Ishikawa (cell line): ENCODE measurements around the gene SLC2A4.
A peak's percentile ranks its signal among the peaks of the same experiment; 100 is the strongest.

ENCODE experiments used
- CEBPB ChIP-seq: IDR thresholded peaks from 2 replicates; pipeline ENCODE4 v1.6.1; 2012
- CREB1 ChIP-seq: IDR thresholded peaks from 2 replicates; pipeline ENCODE4 v1.6.1; 2012; ENCODE audit warnings: low read depth
- EGR1 ChIP-seq: IDR thresholded peaks from 2 replicates; pipeline ENCODE4 v1.6.1; 2012
- EP300 ChIP-seq: IDR thresholded peaks from 2 replicates; pipeline ENCODE4 v1.6.1; 2012; ENCODE audit warnings: borderline replicate concordance
- FOXM1 ChIP-seq: IDR thresholded peaks from 2 replicates; pipeline ENCODE4 v1.6.1; 2012; ENCODE audit warnings: low read depth, borderline replicate concordance
- MAX ChIP-seq: IDR thresholded peaks from 2 replicates; pipeline ENCODE4 v1.6.1; 2012
- NFIC ChIP-seq: IDR thresholded peaks from 2 replicates; pipeline ENCODE4 v1.6.1; 2012
- RAD21 ChIP-seq: IDR thresholded peaks from 2 replicates; pipeline ENCODE4 v1.6.1; 2012; ENCODE audit warnings: low read depth
- TAF1 ChIP-seq: IDR thresholded peaks from 2 replicates; pipeline ENCODE4 v1.6.1; 2012; ENCODE audit warnings: low read depth, mild to moderate bottlenecking
- TCF12 ChIP-seq: IDR thresholded peaks from 2 replicates; pipeline ENCODE4 v1.6.1; 2012; ENCODE audit warnings: low read depth
- TEAD4 ChIP-seq: IDR thresholded peaks from 2 replicates; pipeline ENCODE4 v1.6.1; 2012
- USF1 ChIP-seq: IDR thresholded peaks from 2 replicates; pipeline ENCODE4 v1.6.1; 2012
- YY1 ChIP-seq: IDR thresholded peaks from 2 replicates; pipeline ENCODE4 v1.6.1; 2012; ENCODE audit warnings: low read depth
- ZBTB7A ChIP-seq: IDR thresholded peaks from 2 replicates; pipeline ENCODE4 v1.6.1; 2012; ENCODE audit warnings: low read depth
- TF ChIP-seq, protein P1 (sequence below): IDR thresholded peaks from 2 replicates; pipeline ENCODE4 v1.6.1; 2012; ENCODE audit warnings: low read depth, mild to moderate bottlenecking

Gene SLC2A4

GRCh38 chr17:7329374-7329996 lies 48.0 kb downstream of the SLC2A4 start:
- TF ChIP-seq TCF12 (0 out of 2 replicates have a peak, but pooled peaks have one; percentile 10), TAF1 (peak; percentile 5; the same call in 1 of the 2 replicates), FOXM1 (no peak), CEBPB (no peak), EP300 (peak; percentile 49), USF1 (no peak; the same call in 1 of the 2 replicates), NFIC (no peak), YY1 (no peak), CREB1 (peak; percentile 59), EGR1 (0 out of 2 replicates have a peak, but pooled peaks have one; percentile 19), RAD21 (no peak), ZBTB7A (no peak; the same call in 1 of the 2 replicates), TEAD4 (no peak), MAX (peak; percentile 44)
- TF ChIP-seq, protein P1, sequence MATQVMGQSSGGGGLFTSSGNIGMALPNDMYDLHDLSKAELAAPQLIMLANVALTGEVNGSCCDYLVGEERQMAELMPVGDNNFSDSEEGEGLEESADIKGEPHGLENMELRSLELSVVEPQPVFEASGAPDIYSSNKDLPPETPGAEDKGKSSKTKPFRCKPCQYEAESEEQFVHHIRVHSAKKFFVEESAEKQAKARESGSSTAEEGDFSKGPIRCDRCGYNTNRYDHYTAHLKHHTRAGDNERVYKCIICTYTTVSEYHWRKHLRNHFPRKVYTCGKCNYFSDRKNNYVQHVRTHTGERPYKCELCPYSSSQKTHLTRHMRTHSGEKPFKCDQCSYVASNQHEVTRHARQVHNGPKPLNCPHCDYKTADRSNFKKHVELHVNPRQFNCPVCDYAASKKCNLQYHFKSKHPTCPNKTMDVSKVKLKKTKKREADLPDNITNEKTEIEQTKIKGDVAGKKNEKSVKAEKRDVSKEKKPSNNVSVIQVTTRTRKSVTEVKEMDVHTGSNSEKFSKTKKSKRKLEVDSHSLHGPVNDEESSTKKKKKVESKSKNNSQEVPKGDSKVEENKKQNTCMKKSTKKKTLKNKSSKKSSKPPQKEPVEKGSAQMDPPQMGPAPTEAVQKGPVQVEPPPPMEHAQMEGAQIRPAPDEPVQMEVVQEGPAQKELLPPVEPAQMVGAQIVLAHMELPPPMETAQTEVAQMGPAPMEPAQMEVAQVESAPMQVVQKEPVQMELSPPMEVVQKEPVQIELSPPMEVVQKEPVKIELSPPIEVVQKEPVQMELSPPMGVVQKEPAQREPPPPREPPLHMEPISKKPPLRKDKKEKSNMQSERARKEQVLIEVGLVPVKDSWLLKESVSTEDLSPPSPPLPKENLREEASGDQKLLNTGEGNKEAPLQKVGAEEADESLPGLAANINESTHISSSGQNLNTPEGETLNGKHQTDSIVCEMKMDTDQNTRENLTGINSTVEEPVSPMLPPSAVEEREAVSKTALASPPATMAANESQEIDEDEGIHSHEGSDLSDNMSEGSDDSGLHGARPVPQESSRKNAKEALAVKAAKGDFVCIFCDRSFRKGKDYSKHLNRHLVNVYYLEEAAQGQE: no peak

GRCh38 chr17:7329997-7330637 lies 48.6 kb downstream of the SLC2A4 start:
- TF ChIP-seq CEBPB: no peak
- TF ChIP-seq, protein P1: no peak
- 0 out of 2 replicates have a peak, but pooled peaks have one; percentile 28 for TF ChIP-seq CREB1

DNA sequence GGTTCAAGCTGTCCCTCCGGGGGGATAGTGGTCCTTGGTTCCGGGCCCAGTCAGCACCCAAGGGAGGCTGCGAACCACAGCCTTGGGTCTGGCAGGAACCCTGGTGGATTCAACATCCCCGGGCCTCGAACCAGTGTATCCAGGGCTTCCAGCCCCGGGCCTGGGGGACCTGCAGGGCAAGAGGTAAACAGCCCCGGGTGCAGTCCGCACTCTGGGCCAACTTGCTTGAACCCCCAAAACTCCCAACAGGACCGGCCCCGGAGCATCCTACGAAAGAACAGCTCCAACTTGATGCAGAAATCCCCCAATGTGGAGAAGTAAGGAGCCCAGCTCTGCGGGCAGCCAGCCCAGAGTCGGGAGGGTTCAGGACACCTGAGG lies 49.1 kb downstream of the SLC2A4 start:
- no peak for TF ChIP-seq RAD21
- TF ChIP-seq TEAD4: no peak
- no peak for TF ChIP-seq ZBTB7A
- TF ChIP-seq FOXM1: no peak
- no peak for TF ChIP-seq EGR1
- no peak for TF ChIP-seq TCF12
- no peak for TF ChIP-seq CEBPB
- TF ChIP-seq EP300: no peak
- no peak for TF ChIP-seq TAF1
- TF ChIP-seq CREB1: no peak
- TF ChIP-seq YY1: no peak
- no peak for TF ChIP-seq USF1
- no peak for TF ChIP-seq NFIC
- no peak for TF ChIP-seq MAX
- TF ChIP-seq, protein P1: no peak

- TF ChIP-seq RAD21 (no peak), CREB1 (no peak), USF1 (no peak), TEAD4 (no peak)
- TF ChIP-seq, protein P1: no peak
Measured at GRCh38 chr17:7332111-7332510, 50.6 kb downstream of the SLC2A4 start.
